Left lobe of liver (tissue), 2 donors: ENCODE measurements around the gene MEG3. TPM values are rescaled to one million over a fixed set of nuclear protein-coding genes. Genes with fewer than 3 reads are reported as not detected.

Source experiments
- ATAC-seq: fragments of 200-7000 bp; cut with Tn5 transposase; one replicate; pipeline ENCODE4 v1.9.1; 2020; ENCODE audit warnings: mild to moderate bottlenecking, moderate library complexity
- DNase-seq: peaks from one replicate; pipeline ENCODE4 v3.0.0-alpha.2; 2020; ENCODE audit warnings: low spot score
- total RNA-seq: library from RNA; stranded (reverse); gene quantifications from one replicate; pipeline ENCODE4 v1.2.1, GENCODE V29; 2021
- donor health status: DM: no; HTN: no; CAD: no; lungs with moderate emphysema.
- donor health status: DM: no; HTN: yes; CAD: no.

The MEG3 gene
- total RNA-seq, 1 donor from 2014 or later, result 26.7 TPM

DNA sequence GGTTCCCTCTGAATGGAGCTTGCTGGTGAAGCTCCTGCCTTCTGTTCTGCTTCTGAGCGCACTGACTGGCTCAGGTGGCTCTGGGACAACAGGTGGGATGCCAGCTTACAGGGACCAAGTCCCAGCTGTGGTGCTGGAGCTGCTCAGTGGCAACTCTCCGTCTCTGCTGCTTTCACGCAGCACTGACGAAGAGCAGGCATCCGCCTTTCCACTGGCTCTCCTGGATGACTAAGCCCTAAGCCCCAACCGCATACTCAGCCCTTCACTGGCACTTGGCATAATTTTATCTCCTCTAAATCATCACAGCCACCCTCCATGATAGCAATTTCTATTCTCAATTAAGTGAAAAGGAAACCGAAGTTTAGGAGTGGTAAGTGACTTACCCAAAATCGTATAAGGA, 81.3 kb downstream of the MEG3 start:
- DNase-seq (no peak), ATAC-seq (no peak)

DNA sequence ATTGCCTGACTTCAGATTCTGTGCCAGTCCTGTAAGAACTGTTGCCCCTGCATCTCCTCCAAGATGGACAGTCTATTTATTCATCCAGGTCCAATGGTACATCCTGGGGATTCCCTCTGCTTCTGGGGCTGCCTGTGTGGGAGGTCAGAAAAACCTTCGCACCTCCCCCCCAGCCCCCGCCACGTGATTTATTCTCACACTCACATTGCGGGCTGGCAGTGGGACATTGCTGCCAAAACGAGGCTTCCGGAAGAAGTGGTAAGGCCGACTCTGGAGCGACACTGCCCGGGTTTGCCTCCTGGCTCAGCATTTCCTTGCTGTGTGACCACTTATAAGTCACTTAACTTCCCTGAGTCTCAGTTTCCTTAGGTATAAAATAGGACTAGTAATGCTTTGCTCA, 83.5 kb downstream of the MEG3 start:
- ATAC-seq (no peak), DNase-seq (no peak)

Other genes starting within 250 kb of the MEG3 start
- 0.70 TPM for gene BEGAIN, start 238.7 kb upstream of the MEG3 start, total RNA-seq
- 1.3 TPM for gene DLK1, start 99.2 kb upstream of the MEG3 start, total RNA-seq
- gene RTL1, start 77.6 kb downstream of the MEG3 start, total RNA-seq, result not detected